Measurements from ENCODE around the gene TBC1D22A. TPM values are rescaled to one million over a fixed set of nuclear protein-coding genes. Genes with fewer than 3 reads are reported as not detected.

The TBC1D22A gene
- polyA plus RNA-seq, 1 donor (not counting 4 experiments of a cell fraction or from before 2014, with no cell fraction given): 20.9 TPM

GRCh38 chr22:46730568-46731245 lies 31.7 kb upstream of the TBC1D22A start:
- H4K20me1 ChIP-seq (ENCODE audit: control insufficient read depth, extremely low read depth, insufficient read depth, low read length): no peaks in the 10 kb centered on the region
- H2AFZ ChIP-seq (ENCODE audit: control insufficient read depth, low read length): no peak overlapping the region
- no peaks in the 10 kb centered on the region for H3K36me3 ChIP-seq (ENCODE audit: control insufficient read depth in 2 of 2, extremely low read depth in 1 of 2, insufficient read depth in 2 of 2, low read length in 2 of 2)
- H3K4me2 ChIP-seq (ENCODE audit: control insufficient read depth, extremely low read depth, insufficient read depth, low read depth, low read length): no peak overlapping the region
- DNase-seq (ENCODE audit: low read depth, low spot score): no peak
- no peaks in the 10 kb centered on the region for H3K9me3 ChIP-seq (ENCODE audit: control insufficient read depth, low read depth, low read length)
- no peak overlapping the region for H3K27ac ChIP-seq (ENCODE audit: control insufficient read depth, insufficient read depth, low read length)
- H3K9me1 ChIP-seq (ENCODE audit: control insufficient read depth, extremely low read depth, insufficient read depth, low read length): no peaks in the 10 kb centered on the region
- peaks cover 21% of the 10 kb centered on the region for H3K4me1 ChIP-seq (ENCODE audit: control insufficient read depth, extremely low read depth, insufficient read depth, low read length)
- H3K79me2 ChIP-seq (ENCODE audit: control insufficient read depth, insufficient read depth, low read length): peaks cover 8% of the 10 kb centered on the region
- dilution Hi-C loops (cut with MboI; ENCODE audit: extremely low pct_ligation_motif_present, low sequenced_read_pairs): no loop called here
- H3K4me3 ChIP-seq (ENCODE audit: control insufficient read depth in 2 of 3, extremely low read depth in 1 of 3, insufficient read depth in 2 of 3, low read depth in 1 of 3, low read length in 3 of 3): no peak overlapping the region
- TF ChIP-seq EZH2 (IDR thresholded peaks at IDR 0.05; ENCODE audit: low read length) (no peak), CTCF (optimal IDR thresholded peaks at IDR 0.05 in 1 of 3, IDR thresholded peaks at IDR 0.05 in 1 of 3, conservative IDR thresholded peaks at IDR 0.05 in 1 of 3; ENCODE audit: extremely low read depth in 1 of 3, insufficient read depth in 2 of 3, low read length in 3 of 3) (no peak)
- H3K9ac ChIP-seq (ENCODE audit: control insufficient read depth, extremely low read depth, insufficient read depth, low read length): no peak overlapping the region
- no peaks in the 10 kb centered on the region for H3K27me3 ChIP-seq (ENCODE audit: control insufficient read depth, extremely low read depth, insufficient read depth, low read length)
- FAIRE-seq: no peak

DNA sequence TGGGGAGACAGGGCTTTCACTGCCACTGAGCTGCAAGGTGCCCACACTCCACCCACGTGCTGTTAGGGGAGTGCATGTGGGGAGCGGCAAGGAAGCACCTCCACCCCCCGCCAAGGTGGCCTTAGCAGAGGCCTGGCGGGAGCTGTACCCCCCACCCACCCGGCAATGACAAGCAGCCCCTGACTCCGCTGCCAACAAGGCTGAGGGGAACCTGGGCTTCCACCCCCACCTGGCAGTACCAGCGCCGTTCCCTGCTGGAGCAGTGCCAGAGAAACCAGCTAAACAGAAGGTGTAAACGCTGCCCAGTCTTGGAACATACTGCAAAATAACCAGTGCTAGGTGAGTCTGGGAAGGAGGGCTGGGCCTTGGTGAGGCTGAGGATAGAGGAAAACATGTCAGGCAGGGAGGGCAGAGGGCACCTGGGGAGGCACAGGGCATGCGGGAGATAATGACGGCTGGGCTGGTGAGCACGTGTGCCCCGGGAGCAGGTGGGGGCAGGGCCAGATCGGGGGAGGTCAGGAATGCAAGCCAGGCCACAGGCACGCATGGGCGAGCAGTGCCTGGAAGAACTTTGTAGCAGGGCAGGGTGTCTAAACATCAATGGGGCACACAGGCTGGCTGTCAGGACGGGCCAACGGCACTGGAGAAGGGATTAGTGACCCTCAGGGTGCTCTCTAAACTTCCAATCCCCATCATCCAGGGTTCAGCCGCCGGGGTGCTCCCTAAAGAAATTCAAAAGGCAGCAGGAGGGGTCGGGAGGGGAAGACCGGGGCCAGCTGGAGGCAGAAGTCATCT lies 31.0 kb upstream of the TBC1D22A start:
- Histone ChIP-seq H3K79me2 (ENCODE audit: control insufficient read depth, insufficient read depth, low read length) (peaks cover 14% of the 10 kb centered on the region), H3K9me1 (ENCODE audit: control insufficient read depth, extremely low read depth, insufficient read depth, low read length) (no peaks in the 10 kb centered on the region), H3K9ac (ENCODE audit: control insufficient read depth, extremely low read depth, insufficient read depth, low read length) (peak overlapping the region; percentile 44), H3K27me3 (ENCODE audit: control insufficient read depth, extremely low read depth, insufficient read depth, low read length) (no peaks in the 10 kb centered on the region), H3K4me1 (ENCODE audit: control insufficient read depth, extremely low read depth, insufficient read depth, low read length) (peaks cover 22% of the 10 kb centered on the region), H3K9me3 (ENCODE audit: control insufficient read depth, low read depth, low read length) (no peaks in the 10 kb centered on the region), H3K27ac (ENCODE audit: control insufficient read depth, insufficient read depth, low read length) (no peak overlapping the region), H3K4me3 (ENCODE audit: control insufficient read depth in 2 of 3, extremely low read depth in 1 of 3, insufficient read depth in 2 of 3, low read depth in 1 of 3, low read length in 3 of 3) (no peak overlapping the region), H3K4me2 (ENCODE audit: control insufficient read depth, extremely low read depth, insufficient read depth, low read depth, low read length) (peak overlapping the region; percentile 56), H2AFZ (ENCODE audit: control insufficient read depth, low read length) (peak overlapping the region; percentile 56), H4K20me1 (ENCODE audit: control insufficient read depth, extremely low read depth, insufficient read depth, low read length) (no peaks in the 10 kb centered on the region), H3K36me3 (ENCODE audit: control insufficient read depth in 2 of 2, extremely low read depth in 1 of 2, insufficient read depth in 2 of 2, low read length in 2 of 2) (no peaks in the 10 kb centered on the region)
- TF ChIP-seq EZH2 (IDR thresholded peaks at IDR 0.05; ENCODE audit: low read length) (no peak), CTCF (optimal IDR thresholded peaks at IDR 0.05 in 1 of 3, IDR thresholded peaks at IDR 0.05 in 1 of 3, conservative IDR thresholded peaks at IDR 0.05 in 1 of 3; ENCODE audit: extremely low read depth in 1 of 3, insufficient read depth in 2 of 3, low read length in 3 of 3) (no peak)
- DNase-seq (ENCODE audit: low read depth, low spot score) (no peak), FAIRE-seq (no peak)
- dilution Hi-C loops (cut with MboI; ENCODE audit: extremely low pct_ligation_motif_present, low sequenced_read_pairs): no loop called here

All from keratinocyte (primary cell).